HepG2 (cell line): Measurements from ENCODE around the gene ZSCAN21. TPM values are rescaled to one million over a fixed set of nuclear protein-coding genes. Genes with fewer than 3 reads are reported as not detected.

Experiments
- GATAD1 ChIP-seq: IDR thresholded peaks from 2 replicates; pipeline ENCODE4 v1.6.1; 2016; ENCODE audit warnings: missing genetic modification reagents, missing compliant biosample characterization
- GLI4 ChIP-seq: sonication (generic); formaldehyde crosslinking; IDR thresholded peaks from 2 replicates; pipeline ENCODE4 v1.5.1; 2020; ENCODE audit warnings: missing genetic modification reagents, mild to moderate bottlenecking, moderate library complexity, borderline replicate concordance
- GTF3A ChIP-seq: sonication (generic); formaldehyde crosslinking; conservative IDR thresholded peaks from 2 replicates; pipeline ENCODE4 v1.4.0; 2020; ENCODE audit warnings: mild to moderate bottlenecking, missing genetic modification reagents
- HNRNPH1 ChIP-seq: fragments of 200-400 bp; formaldehyde crosslinking; optimal IDR thresholded peaks from 2 replicates; pipeline ENCODE3; 2017; ENCODE audit warnings: mild to moderate bottlenecking, low read depth, low read length
- LCORL ChIP-seq, 2 experiments: fragments of 450-650 bp in 1 of 2; sonication (generic) in 1 of 2; formaldehyde crosslinking in 1 of 2; IDR thresholded peaks; 2 replicates each; pipeline versions ENCODE4 v1.5.0 to v1.6.1; 2017 to 2020; ENCODE audit warnings: antibody characterized with exemption in 1 of 2, missing genetic modification reagents in 1 of 2
- MAFG ChIP-seq: sonication (generic); formaldehyde crosslinking; IDR thresholded peaks from 2 replicates; pipeline ENCODE4 v1.5.1; 2020; ENCODE audit warnings: mild to moderate bottlenecking, missing genetic modification reagents
- NR1H2 ChIP-seq: sonication (generic); formaldehyde crosslinking; IDR thresholded peaks from 2 replicates; pipeline ENCODE4 v1.8.1; 2022; ENCODE audit warnings: low read depth, missing genetic modification reagents, borderline replicate concordance
- XBP1 ChIP-seq: sonication (generic); formaldehyde crosslinking; IDR thresholded peaks from 2 replicates; pipeline ENCODE4 v1.5.0; 2020; ENCODE audit warnings: missing genetic modification reagents
- ZBTB42 ChIP-seq: sonication (generic); formaldehyde crosslinking; IDR thresholded peaks from 2 replicates; pipeline ENCODE4 v1.5.0; 2020; ENCODE audit warnings: mild to moderate bottlenecking, missing genetic modification reagents
- ZKSCAN8 ChIP-seq: IDR thresholded peaks from 2 replicates; pipeline ENCODE4 v1.6.1; 2016; ENCODE audit warnings: borderline replicate concordance, missing genetic modification reagents, missing compliant biosample characterization
- ZNF160 ChIP-seq: sonication (generic); formaldehyde crosslinking; IDR thresholded peaks from 2 replicates; pipeline ENCODE4 v1.8.0; 2022; ENCODE audit warnings: mild to moderate bottlenecking, inconsistent platforms, missing genetic modification reagents
- ZNF34 ChIP-seq: sonication (generic); formaldehyde crosslinking; IDR thresholded peaks from 2 replicates; pipeline ENCODE4 v1.4.0; 2020; ENCODE audit warnings: mild to moderate bottlenecking, missing genetic modification reagents, borderline replicate concordance
- ZNF343 ChIP-seq: sonication (generic); formaldehyde crosslinking; IDR thresholded peaks from 2 replicates; pipeline ENCODE4 v1.4.0; 2020; ENCODE audit warnings: mild to moderate bottlenecking, missing genetic modification reagents
- ZNF569 ChIP-seq: sonication (generic); formaldehyde crosslinking; IDR thresholded peaks from 2 replicates; pipeline ENCODE4 v1.5.0; 2020; ENCODE audit warnings: mild to moderate bottlenecking, missing genetic modification reagents, moderate library complexity, borderline replicate concordance
- ZNF607 ChIP-seq: sonication (generic); formaldehyde crosslinking; IDR thresholded peaks from 2 replicates; pipeline ENCODE4 v1.5.1; 2020; ENCODE audit warnings: missing genetic modification reagents, mild to moderate bottlenecking, borderline replicate concordance
- ZNF747 ChIP-seq: sonication (generic); formaldehyde crosslinking; IDR thresholded peaks from 2 replicates; pipeline ENCODE4 v1.8.1; 2023; ENCODE audit warnings: missing genetic modification reagents, mild to moderate bottlenecking, borderline replicate concordance
- ZSCAN21 ChIP-seq: sonication (generic); formaldehyde crosslinking; IDR thresholded peaks from 2 replicates; pipeline ENCODE4 v1.8.0; 2022; ENCODE audit warnings: mild to moderate bottlenecking, missing genetic modification reagents, moderate library complexity, borderline replicate concordance
- polyA plus RNA-seq, 8 experiments: library from polyadenylated mRNA; depleted of rRNA in 3 of 8; stranded (reverse) in 7 of 8; unstranded in 1 of 8; fragments of >200 nt; fragmentation: Illumina TruSeq in 4 of 8; extraction: Trizol in 4 of 8; gene quantifications; 2 replicates each; pipeline versions ENCODE4 v1.2.1 to v1.2.3, GENCODE V29; 2011 to 2016; ENCODE audit warnings: low read depth in 4 of 8, missing spikeins in 1 of 8, mixed read lengths in 1 of 8; ENCODE audit not compliant: insufficient read depth in 1 of 8
- total RNA-seq, 5 experiments: library from RNA; depleted of rRNA; stranded (reverse); fragments of >200 nt; fragmentation: Illumina TruSeq; extraction: Trizol; gene quantifications; 2 replicates each; pipeline ENCODE4 v1.2.3, GENCODE V29; 2016; ENCODE audit warnings: low read depth in 1 of 5
- TF ChIP-seq, protein P1 (sequence below): sonication (generic); formaldehyde crosslinking; IDR thresholded peaks from 2 replicates; pipeline ENCODE4 v1.5.1; 2020; ENCODE audit warnings: mild to moderate bottlenecking, missing genetic modification reagents, moderate library complexity
- TF ChIP-seq, protein P2 (sequence below): IDR thresholded peaks from 2 replicates; pipeline ENCODE4 v1.6.1; 2018; ENCODE audit warnings: missing genetic modification reagents
- TF ChIP-seq, protein P3 (sequence below): sonication (generic); formaldehyde crosslinking; IDR thresholded peaks from 2 replicates; pipeline ENCODE4 v1.4.0; 2020; ENCODE audit warnings: missing genetic modification reagents
- TF ChIP-seq, protein P4 (sequence below): sonication (generic); formaldehyde crosslinking; IDR thresholded peaks from 2 replicates; pipeline ENCODE4 v1.4.0; 2020; ENCODE audit warnings: mild to moderate bottlenecking, missing genetic modification reagents

Gene ZSCAN21
- total and polyA plus RNA-seq, 2 of the 13 experiments (the other 11 are each of a cell fraction or from before 2014, with no cell fraction given): 7.0 to 10.0 TPM

DNA sequence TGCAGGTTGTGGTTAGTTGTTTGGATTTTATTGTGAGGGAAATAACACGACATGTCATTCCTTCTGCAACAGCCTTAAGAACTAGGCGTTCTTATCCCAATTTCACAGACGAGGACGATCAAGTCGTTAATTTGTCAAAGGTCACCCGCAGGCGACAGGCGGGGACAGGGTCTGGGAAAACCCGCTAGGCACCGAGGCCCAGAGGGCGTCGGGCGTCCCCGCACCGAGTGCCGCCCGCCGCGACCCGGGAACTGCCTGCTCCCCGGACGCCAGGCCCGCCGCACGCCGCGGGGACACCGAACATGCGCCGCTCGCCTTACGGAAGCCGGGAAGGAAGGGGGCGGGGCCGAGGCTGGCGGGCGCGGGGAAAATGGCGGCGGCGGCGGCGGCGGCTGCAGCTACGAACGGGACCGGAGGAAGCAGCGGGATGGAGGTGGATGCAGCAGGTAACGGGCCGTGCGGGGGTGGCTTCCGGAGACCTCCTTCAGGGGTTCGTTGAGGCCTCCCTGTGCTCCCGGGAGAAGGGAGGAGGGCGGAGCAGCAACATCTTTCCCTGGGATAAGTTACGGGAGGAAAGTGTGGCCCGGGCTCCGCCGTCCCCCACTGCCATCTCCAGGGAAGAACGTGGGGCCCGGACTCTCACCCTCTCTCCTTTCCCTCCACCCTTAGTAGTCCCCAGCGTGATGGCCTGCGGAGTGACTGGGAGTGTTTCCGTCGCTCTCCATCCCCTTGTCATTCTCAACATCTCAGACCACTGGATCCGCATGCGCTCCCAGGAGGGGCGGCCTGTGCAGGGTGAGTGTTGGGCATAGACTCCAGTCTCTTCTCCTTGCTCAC is 39.3 kb downstream of the ZSCAN21 start, which contains the start of gene COPS6 (continued):
- TF ChIP-seq GTF3A (CRISPR knock-in tag): peak; percentile 72; the same call in 1 of the 2 replicates
- TF ChIP-seq GLI4: peak; percentile 48; the same call in 1 of the 2 replicates
- no peak for TF ChIP-seq LCORL (IDR thresholded peaks at IDR 0.05)
- TF ChIP-seq LCORL (CRISPR knock-in tag; IDR thresholded peaks at IDR 0.05): 0 out of 2 replicates have a peak, but pooled peaks have one; percentile 31
- peak; percentile 99 for TF ChIP-seq ZSCAN21 (CRISPR knock-in tag)
- TF ChIP-seq ZNF607 (CRISPR knock-in tag): peak; percentile 99
- peak; percentile 75; the same call in 1 of the 2 replicates for TF ChIP-seq ZNF160 (CRISPR knock-in tag)
- TF ChIP-seq, protein P1, sequence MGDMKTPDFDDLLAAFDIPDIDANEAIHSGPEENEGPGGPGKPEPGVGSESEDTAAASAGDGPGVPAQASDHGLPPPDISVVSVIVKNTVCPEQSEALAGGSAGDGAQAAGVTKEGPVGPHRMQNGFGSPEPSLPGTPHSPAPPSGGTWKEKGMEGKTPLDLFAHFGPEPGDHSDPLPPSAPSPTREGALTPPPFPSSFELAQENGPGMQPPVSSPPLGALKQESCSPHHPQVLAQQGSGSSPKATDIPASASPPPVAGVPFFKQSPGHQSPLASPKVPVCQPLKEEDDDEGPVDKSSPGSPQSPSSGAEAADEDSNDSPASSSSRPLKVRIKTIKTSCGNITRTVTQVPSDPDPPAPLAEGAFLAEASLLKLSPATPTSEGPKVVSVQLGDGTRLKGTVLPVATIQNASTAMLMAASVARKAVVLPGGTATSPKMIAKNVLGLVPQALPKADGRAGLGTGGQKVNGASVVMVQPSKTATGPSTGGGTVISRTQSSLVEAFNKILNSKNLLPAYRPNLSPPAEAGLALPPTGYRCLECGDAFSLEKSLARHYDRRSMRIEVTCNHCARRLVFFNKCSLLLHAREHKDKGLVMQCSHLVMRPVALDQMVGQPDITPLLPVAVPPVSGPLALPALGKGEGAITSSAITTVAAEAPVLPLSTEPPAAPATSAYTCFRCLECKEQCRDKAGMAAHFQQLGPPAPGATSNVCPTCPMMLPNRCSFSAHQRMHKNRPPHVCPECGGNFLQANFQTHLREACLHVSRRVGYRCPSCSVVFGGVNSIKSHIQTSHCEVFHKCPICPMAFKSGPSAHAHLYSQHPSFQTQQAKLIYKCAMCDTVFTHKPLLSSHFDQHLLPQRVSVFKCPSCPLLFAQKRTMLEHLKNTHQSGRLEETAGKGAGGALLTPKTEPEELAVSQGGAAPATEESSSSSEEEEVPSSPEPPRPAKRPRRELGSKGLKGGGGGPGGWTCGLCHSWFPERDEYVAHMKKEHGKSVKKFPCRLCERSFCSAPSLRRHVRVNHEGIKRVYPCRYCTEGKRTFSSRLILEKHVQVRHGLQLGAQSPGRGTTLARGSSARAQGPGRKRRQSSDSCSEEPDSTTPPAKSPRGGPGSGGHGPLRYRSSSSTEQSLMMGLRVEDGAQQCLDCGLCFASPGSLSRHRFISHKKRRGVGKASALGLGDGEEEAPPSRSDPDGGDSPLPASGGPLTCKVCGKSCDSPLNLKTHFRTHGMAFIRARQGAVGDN (CRISPR knock-in tag): peak; percentile 100
- 0 out of 2 replicates have a peak, but pooled peaks have one; percentile 76 for TF ChIP-seq ZNF343 (CRISPR knock-in tag)
- TF ChIP-seq, protein P2, sequence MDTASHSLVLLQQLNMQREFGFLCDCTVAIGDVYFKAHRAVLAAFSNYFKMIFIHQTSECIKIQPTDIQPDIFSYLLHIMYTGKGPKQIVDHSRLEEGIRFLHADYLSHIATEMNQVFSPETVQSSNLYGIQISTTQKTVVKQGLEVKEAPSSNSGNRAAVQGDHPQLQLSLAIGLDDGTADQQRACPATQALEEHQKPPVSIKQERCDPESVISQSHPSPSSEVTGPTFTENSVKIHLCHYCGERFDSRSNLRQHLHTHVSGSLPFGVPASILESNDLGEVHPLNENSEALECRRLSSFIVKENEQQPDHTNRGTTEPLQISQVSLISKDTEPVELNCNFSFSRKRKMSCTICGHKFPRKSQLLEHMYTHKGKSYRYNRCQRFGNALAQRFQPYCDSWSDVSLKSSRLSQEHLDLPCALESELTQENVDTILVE (CRISPR knock-in tag): peak; percentile 80; the same call in 1 of the 2 replicates
- peak; percentile 90; the same call in 1 of the 2 replicates for TF ChIP-seq ZBTB42 (CRISPR knock-in tag)
- TF ChIP-seq MAFG: no peak
- TF ChIP-seq HNRNPH1: no peak
- TF ChIP-seq, protein P3, sequence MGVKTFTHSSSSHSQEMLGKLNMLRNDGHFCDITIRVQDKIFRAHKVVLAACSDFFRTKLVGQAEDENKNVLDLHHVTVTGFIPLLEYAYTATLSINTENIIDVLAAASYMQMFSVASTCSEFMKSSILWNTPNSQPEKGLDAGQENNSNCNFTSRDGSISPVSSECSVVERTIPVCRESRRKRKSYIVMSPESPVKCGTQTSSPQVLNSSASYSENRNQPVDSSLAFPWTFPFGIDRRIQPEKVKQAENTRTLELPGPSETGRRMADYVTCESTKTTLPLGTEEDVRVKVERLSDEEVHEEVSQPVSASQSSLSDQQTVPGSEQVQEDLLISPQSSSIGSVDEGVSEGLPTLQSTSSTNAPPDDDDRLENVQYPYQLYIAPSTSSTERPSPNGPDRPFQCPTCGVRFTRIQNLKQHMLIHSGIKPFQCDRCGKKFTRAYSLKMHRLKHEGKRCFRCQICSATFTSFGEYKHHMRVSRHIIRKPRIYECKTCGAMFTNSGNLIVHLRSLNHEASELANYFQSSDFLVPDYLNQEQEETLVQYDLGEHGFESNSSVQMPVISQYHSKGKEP (CRISPR knock-in tag): peak; percentile 83; the same call in 1 of the 2 replicates
- TF ChIP-seq, protein P4, sequence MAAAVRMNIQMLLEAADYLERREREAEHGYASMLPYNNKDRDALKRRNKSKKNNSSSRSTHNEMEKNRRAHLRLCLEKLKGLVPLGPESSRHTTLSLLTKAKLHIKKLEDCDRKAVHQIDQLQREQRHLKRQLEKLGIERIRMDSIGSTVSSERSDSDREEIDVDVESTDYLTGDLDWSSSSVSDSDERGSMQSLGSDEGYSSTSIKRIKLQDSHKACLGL (CRISPR knock-in tag): peak; percentile 93
- peak; percentile 38; the same call in 1 of the 2 replicates for TF ChIP-seq XBP1 (CRISPR knock-in tag)
- TF ChIP-seq NR1H2 (CRISPR knock-in tag): peak; percentile 75; the same call in 1 of the 2 replicates
- TF ChIP-seq ZNF747 (CRISPR knock-in tag): no peak; the same call in 1 of the 2 replicates
- TF ChIP-seq GATAD1: peak; percentile 91
- TF ChIP-seq ZNF34 (CRISPR knock-in tag): peak; percentile 96; the same call in 1 of the 2 replicates
- TF ChIP-seq ZKSCAN8 (CRISPR knock-in tag): no peak
- TF ChIP-seq ZNF569 (CRISPR knock-in tag): no peak
